Lung (tissue), 12 donors: ENCODE data around the gene ZBTB42. TPM values are rescaled to one million over a fixed set of nuclear protein-coding genes. Genes with fewer than 3 reads are reported as not detected.

ENCODE experiments used
- ATAC-seq: fragments of 200-7000 bp; cut with Tn5 transposase; one replicate; pipeline ENCODE4 v1.9.1; 2020; ENCODE audit warnings: moderate number of reproducible peaks; ENCODE audit not compliant: insufficient read depth, low FRiP score
- DNase-seq, 3 donors: peaks; one replicate each; pipeline ENCODE4 v3.0.0-alpha.2; 2013 to 2017
- H3K27ac ChIP-seq, 2 donors: one replicate each; pipeline ENCODE4 v1.5.1; 2013; ENCODE audit warnings: mild to moderate bottlenecking in 2 of 2, moderate library complexity in 2 of 2, control low read depth in 1 of 2, inconsistent platforms in 1 of 2, low read depth in 1 of 2, low read length in 1 of 2
- H3K27me3 ChIP-seq, 3 donors: one replicate each; pipeline ENCODE4 v1.5.1; 2013; ENCODE audit warnings: low read length in 2 of 3; ENCODE audit not compliant: control insufficient read depth in 3 of 3, insufficient read depth in 3 of 3
- H3K36me3 ChIP-seq, 4 donors: one replicate each; pipeline ENCODE4 v1.5.1; 2013; ENCODE audit warnings: low read length in 4 of 4, mild to moderate bottlenecking in 1 of 4, moderate library complexity in 1 of 4; ENCODE audit not compliant: control insufficient read depth in 4 of 4, insufficient read depth in 4 of 4
- H3K4me1 ChIP-seq, 5 donors: one replicate each; pipeline ENCODE4 v1.5.1; 2013; ENCODE audit warnings: low read length in 5 of 5, mild to moderate bottlenecking in 2 of 5, moderate library complexity in 1 of 5; ENCODE audit not compliant: control insufficient read depth in 5 of 5, insufficient read depth in 5 of 5
- H3K4me3 ChIP-seq: one replicate; pipeline ENCODE4 v1.5.1; 2013; ENCODE audit warnings: mild to moderate bottlenecking, control low read depth, moderate library complexity
- H3K9ac ChIP-seq, 2 donors: one replicate each; pipeline ENCODE4 v1.5.1; 2013; ENCODE audit warnings: low read length in 2 of 2, control low read depth in 1 of 2; ENCODE audit not compliant: insufficient read depth in 1 of 2
- H3K9me3 ChIP-seq, 4 donors: one replicate each; pipeline ENCODE4 v1.5.1; 2013; ENCODE audit warnings: low read length in 3 of 4, mild to moderate bottlenecking in 1 of 4, moderate library complexity in 1 of 4; ENCODE audit not compliant: control insufficient read depth in 4 of 4, insufficient read depth in 3 of 4
- CTCF ChIP-seq: IDR thresholded peaks from 2 replicates; pipeline ENCODE4 v1.5.1; 2012; ENCODE audit warnings: mild to moderate bottlenecking; ENCODE audit errors: control extremely low read depth, extremely low read depth
- WGBS, 2 donors: extraction: QIAGEN DNeasy Blood & Tissue Kit; methylation state at CpG; one replicate each; pipeline ENCODE4 v1.1.7; 2013; 5-methylcytosine and 5-hydroxymethylcytosine counted together
- polyA plus RNA-seq, 2 donors: library from polyadenylated mRNA; stranded (reverse); fragments of 200-250 nt; gene quantifications; one replicate each; pipeline ENCODE4 v1.2.1, GENCODE V29; 2013
- total RNA-seq, 2 donors: library from RNA; depleted of rRNA in 1 of 2; stranded (reverse); fragments of >200 nt in 1 of 2; gene quantifications; one replicate each; pipeline ENCODE4 v1.2.1, GENCODE V29; 2014 to 2021
- donor health status: control.
- donor health status: control.
- donor health status: Bipolar disorder and iron deficiency.
- donor health status: healthy.
- donor health status: DM: yes; HTN: yes; CAD: no.

ZBTB42 gene
- total and polyA plus RNA-seq, 4 donors = 10.2 to 18.6 (median 11.7) TPM

GRCh38 chr14:104786091-104786586, 14.8 kb upstream of the ZBTB42 start:
- no peak overlapping the region for H3K4me3 ChIP-seq
- no peak for TF ChIP-seq CTCF
- ATAC-seq = peak; percentile 56
- 21% methylated on average over 12 of the region's 14 CpGs for WGBS, 2 donors
- H3K27ac ChIP-seq = peak overlapping the region in 1 of 2 donors; percentile 5
- H3K9me3 ChIP-seq = no peaks in the 10 kb centered on the region
- peaks cover 0 to 33% (median 26%) of the 10 kb centered on the region in 5 donors for H3K4me1 ChIP-seq
- peaks cover 0 to 54% (median 5%) of the 10 kb centered on the region in 4 donors for H3K36me3 ChIP-seq
- H3K9ac ChIP-seq = no peak overlapping the region
- no peak for DNase-seq
- H3K27me3 ChIP-seq = no peaks in the 10 kb centered on the region

DNA sequence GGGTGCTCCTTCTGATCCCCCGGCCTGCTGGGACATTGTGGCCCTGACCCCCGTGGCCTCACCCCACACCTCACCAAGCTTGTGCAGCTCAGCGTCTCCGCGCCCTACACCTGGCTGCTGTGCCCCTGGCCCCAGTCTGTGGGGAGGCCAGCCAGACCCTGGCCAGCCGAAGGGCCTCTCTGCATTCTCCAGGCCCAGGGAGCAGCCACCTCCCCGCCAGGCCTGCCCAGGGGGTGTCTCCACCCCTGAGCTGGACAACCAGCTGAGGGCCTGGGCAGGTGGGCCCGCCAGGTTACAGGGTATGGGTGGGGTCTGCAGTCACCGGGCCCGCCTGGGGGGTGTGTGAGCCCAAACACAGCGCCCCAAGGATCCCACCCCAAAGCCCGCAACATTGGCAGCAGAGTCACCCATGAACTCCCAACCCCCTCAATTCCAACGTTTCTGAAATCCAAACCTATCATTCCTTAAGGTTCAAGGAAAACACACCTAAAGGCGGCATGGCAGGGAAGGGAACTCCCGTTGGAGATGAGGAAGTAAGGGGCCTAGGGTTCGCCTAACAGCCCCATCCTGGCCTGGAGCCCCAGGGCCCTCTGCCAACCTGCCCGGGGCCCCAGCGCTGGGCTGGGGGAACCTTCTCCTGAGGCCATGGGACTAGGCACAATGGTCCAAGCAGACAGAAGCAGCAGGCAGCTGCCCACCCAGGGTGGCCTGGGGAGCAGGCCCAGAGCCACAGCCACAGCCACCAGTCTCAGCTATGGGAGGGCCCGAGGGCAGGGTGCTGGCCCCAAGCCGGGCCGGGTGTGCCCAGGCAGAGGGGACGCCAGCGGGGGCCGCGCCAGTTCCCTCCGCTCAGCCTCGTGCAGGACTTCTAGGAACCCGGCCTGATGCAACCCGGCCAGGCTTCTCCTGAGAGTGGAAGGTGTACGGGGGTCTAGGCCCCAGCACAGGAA, 13.9 kb upstream of the ZBTB42 start:
- Histone ChIP-seq H3K9me3 (no peaks in the 10 kb centered on the region), H3K27ac (peak overlapping the region in 1 of 2 donors; percentile 50)
- WGBS, 2 donors = 70 to 71% methylated on average over 30 of the region's 30 CpGs

GRCh38 chr14:104787736-104788135, 13.2 kb upstream of the ZBTB42 start:
- no peaks in the 10 kb centered on the region for H3K27me3 ChIP-seq
- H3K9ac ChIP-seq = no peak overlapping the region
- no peaks in the 10 kb centered on the region for H3K9me3 ChIP-seq
- ATAC-seq (no peak), DNase-seq (no peak)
- H3K4me3 ChIP-seq = no peak overlapping the region
- no peak for TF ChIP-seq CTCF
- peaks cover 0 to 39% (median 32%) of the 10 kb centered on the region in 5 donors for H3K4me1 ChIP-seq
- H3K36me3 ChIP-seq = peaks cover 0 to 46% (median 10%) of the 10 kb centered on the region in 4 donors
- H3K27ac ChIP-seq = peak overlapping the region in 1 of 2 donors; percentile 20
- 66 to 75% methylated on average over 7 of the region's 7 CpGs for WGBS, 2 donors

More for the DNA sequence above, 13.9 kb upstream of the ZBTB42 start:
- H3K4me1 ChIP-seq = peaks cover 0 to 33% (median 26%) of the 10 kb centered on the region in 5 donors
- H3K27me3 ChIP-seq = no peaks in the 10 kb centered on the region
- no peak for ATAC-seq
- TF ChIP-seq CTCF = no peak
- DNase-seq = no peak
- no peak overlapping the region for H3K9ac ChIP-seq
- H3K36me3 ChIP-seq = peaks cover 0 to 54% (median 10%) of the 10 kb centered on the region in 4 donors
- no peak overlapping the region for H3K4me3 ChIP-seq
